Measurements from ENCODE around the gene CCDC38.

The CCDC38 gene

DNA sequence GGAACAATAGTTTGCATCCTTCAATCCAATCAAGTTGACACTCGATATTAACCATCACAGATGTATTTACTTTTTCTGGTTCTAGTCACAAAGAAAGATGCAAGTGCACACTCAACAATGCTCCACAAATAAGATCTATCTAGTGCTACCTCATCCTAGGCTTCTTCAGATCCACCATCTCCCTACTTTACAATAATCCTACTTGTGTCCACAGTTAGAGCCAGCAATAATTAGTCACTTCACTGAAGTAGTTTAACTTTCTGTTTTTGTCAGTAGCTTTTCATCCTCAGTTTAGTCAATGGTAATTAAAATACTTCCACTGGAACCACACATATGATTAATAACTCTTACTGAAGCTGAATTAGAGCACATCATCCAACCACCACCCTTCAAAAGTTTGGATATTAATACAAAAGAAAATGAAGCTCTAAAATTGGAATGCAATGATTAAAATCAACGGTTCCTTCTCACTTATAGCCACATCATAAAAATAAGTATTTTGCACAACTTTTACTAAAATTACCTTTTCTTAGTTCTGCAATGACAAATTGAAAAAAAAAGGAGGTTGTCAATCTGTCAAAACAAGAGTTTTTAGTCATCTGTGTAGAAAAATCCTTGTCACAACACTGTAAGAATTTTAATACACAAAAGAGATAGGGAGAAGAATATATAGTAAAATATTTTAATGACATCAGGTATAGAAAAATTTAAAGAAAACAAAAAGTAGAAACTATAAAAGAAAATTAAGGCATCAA, 111.9 kb downstream of the CCDC38 start:
- DNase-seq: no peak

DNA sequence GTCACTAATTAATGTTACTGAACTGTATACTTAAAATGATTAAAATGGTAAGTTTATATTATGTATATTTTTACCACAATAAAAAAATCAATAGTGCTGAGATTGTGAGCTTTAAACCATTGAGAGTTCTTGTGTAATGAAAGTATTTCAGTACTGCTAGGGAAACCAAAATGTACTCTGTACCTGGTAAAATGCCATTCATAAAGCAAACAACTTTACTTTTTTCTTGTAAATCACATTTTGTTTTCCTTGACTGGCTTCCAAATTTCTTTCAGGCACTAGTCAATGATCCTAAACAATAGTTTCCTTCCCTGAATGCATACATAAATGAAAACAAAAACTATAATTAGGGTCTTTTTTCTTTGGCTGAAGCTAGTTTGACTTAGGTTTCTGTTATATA, 113.0 kb downstream of the CCDC38 start:
- DNase-seq: no peak

GRCh38 chr12:95820096-95820703, 122.2 kb downstream of the CCDC38 start:
- no peak for DNase-seq
